Smooth muscle cell (in vitro differentiated cells): ENCODE measurements around the gene CIITA. TPM values are rescaled to one million over a fixed set of nuclear protein-coding genes. Genes with fewer than 3 reads are reported as not detected.

Source experiments
- DNase-seq: peaks from one replicate; lab custom pipeline; 2025; ENCODE audit not compliant: unreplicated experiment; lab: John Stamatoyannopoulos, UW
- H2AFZ ChIP-seq: fragments of 200-600 bp; sonication (generic); 2 replicates; pipeline ENCODE4 v1.6.0; 2016; ENCODE audit warnings: antibody characterized with exemption, low read depth, mild to moderate bottlenecking
- H3F3A ChIP-seq: fragments of 200-600 bp; sonication (generic); 2 replicates; pipeline ENCODE4 v1.6.0; 2017; ENCODE audit warnings: antibody characterized with exemption, low read depth
- H3K27ac ChIP-seq: fragments of 200-600 bp; sonication (generic); 2 replicates; pipeline ENCODE4 v1.5.1; 2016; ENCODE audit warnings: low read depth, mild to moderate bottlenecking
- H3K27me3 ChIP-seq: fragments of 200-600 bp; sonication (generic); 2 replicates; pipeline ENCODE4 v1.6.1; 2016; ENCODE audit warnings: low read depth, mild to moderate bottlenecking
- H3K36me3 ChIP-seq: fragments of 200-600 bp; sonication (generic); 2 replicates; pipeline ENCODE4 v1.5.1; 2016; ENCODE audit warnings: low read depth
- H3K4me1 ChIP-seq: fragments of 200-600 bp; sonication (generic); 2 replicates; pipeline ENCODE4 v1.5.1; 2016; ENCODE audit warnings: low read depth
- H3K4me2 ChIP-seq: fragments of 200-600 bp; sonication (generic); 2 replicates; pipeline ENCODE4 v1.6.0; 2016; ENCODE audit warnings: mild to moderate bottlenecking
- H3K4me3 ChIP-seq: fragments of 200-600 bp; sonication (generic); 2 replicates; pipeline ENCODE4 v1.5.1; 2016; ENCODE audit warnings: mild to moderate bottlenecking
- H3K79me2 ChIP-seq: fragments of 200-600 bp; sonication (generic); 2 replicates; pipeline ENCODE4 v1.6.0; 2016; ENCODE audit warnings: low read depth, mild to moderate bottlenecking
- H3K9ac ChIP-seq: fragments of 200-600 bp; sonication (generic); 2 replicates; pipeline ENCODE4 v1.6.0; 2016; ENCODE audit warnings: low read depth
- H3K9me3 ChIP-seq: fragments of 200-600 bp; sonication (generic); replicated peaks from 2 replicates; pipeline ENCODE4 v1.5.1; 2016; ENCODE audit warnings: low read depth
- H4K20me1 ChIP-seq: fragments of 200-600 bp; sonication (generic); 2 replicates; pipeline ENCODE4 v1.6.0; 2016; ENCODE audit warnings: low read depth
- WGBS: methylation state at CpG from one replicate; pipeline ENCODE4 v1.1.7; 2016; ENCODE audit warnings: low lambda C conversion rate; 5-methylcytosine and 5-hydroxymethylcytosine counted together
- polyA plus RNA-seq: library from polyadenylated mRNA; unstranded; fragments of >200 nt; fragmentation: Nextera tagmentation; extraction: Ambion mirVana; gene quantifications from 2 replicates; pipeline ENCODE4 v1.2.1, GENCODE V29; 2016
- total RNA-seq: library from RNA; depleted of rRNA; stranded (reverse); fragments of >200 nt; gene quantifications from 2 replicates; pipeline ENCODE4 v1.2.3, GENCODE V29; 2014
- TF ChIP-seq, protein P1 (sequence below): fragments of 200-600 bp; sonication (generic); IDR thresholded peaks from 2 replicates; pipeline ENCODE4 v1.5.1; 2017; ENCODE audit warnings: borderline replicate concordance, mild to moderate bottlenecking, antibody characterized with exemption; ENCODE audit not compliant: insufficient read depth, poor library complexity, severe bottlenecking

CIITA gene
- total and polyA plus RNA-seq, 2 experiments from 2014 or later: 0.31 TPM; not detected in 1

DNA sequence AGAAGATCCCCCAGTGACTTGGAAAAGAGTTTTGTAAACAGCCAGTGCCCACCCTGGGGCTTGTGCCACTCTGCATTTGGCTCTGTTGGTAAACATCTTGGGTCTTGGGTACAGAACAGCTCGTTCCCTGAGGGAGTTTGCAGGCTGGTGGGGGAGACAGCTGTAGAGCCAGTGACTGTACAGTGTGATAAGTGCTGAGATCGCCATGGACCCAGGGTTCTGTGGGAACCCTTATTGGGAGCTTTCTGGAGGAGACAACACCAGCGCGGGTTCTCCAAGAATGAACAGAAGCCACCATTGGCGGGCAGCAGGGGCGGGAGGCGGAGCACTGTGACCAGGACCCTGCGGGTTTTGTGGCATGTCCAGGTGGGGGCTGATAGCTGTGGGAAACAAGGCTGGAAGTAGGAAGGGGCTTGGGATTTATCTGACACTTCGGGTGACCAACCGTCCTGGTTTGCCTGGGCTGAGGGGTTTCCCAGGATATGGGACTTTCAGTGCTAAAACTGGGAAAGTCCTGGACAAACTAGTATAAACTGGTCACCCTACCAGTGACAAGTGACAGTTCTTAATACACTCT is 70.3 kb downstream of the CIITA start:
- Histone ChIP-seq H3K9me3 (no peaks in the 10 kb centered on the region), H3K79me2 (peaks cover 37% of the 10 kb centered on the region), H3K27me3 (no peaks in the 10 kb centered on the region), H3F3A (peaks cover 8% of the 10 kb centered on the region), H3K4me2 (no peak overlapping the region), H3K4me3 (no peak overlapping the region), H2AFZ (no peak overlapping the region), H3K36me3 (no peaks in the 10 kb centered on the region), H3K27ac (no peak overlapping the region), H4K20me1 (peaks cover 60% of the 10 kb centered on the region), H3K4me1 (peaks cover 27% of the 10 kb centered on the region), H3K9ac (no peak overlapping the region)
- TF ChIP-seq, protein P1, sequence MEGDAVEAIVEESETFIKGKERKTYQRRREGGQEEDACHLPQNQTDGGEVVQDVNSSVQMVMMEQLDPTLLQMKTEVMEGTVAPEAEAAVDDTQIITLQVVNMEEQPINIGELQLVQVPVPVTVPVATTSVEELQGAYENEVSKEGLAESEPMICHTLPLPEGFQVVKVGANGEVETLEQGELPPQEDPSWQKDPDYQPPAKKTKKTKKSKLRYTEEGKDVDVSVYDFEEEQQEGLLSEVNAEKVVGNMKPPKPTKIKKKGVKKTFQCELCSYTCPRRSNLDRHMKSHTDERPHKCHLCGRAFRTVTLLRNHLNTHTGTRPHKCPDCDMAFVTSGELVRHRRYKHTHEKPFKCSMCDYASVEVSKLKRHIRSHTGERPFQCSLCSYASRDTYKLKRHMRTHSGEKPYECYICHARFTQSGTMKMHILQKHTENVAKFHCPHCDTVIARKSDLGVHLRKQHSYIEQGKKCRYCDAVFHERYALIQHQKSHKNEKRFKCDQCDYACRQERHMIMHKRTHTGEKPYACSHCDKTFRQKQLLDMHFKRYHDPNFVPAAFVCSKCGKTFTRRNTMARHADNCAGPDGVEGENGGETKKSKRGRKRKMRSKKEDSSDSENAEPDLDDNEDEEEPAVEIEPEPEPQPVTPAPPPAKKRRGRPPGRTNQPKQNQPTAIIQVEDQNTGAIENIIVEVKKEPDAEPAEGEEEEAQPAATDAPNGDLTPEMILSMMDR: no peak
- no peak for DNase-seq
- 79% methylated on average over 10 of the region's 10 CpGs for WGBS

DNA sequence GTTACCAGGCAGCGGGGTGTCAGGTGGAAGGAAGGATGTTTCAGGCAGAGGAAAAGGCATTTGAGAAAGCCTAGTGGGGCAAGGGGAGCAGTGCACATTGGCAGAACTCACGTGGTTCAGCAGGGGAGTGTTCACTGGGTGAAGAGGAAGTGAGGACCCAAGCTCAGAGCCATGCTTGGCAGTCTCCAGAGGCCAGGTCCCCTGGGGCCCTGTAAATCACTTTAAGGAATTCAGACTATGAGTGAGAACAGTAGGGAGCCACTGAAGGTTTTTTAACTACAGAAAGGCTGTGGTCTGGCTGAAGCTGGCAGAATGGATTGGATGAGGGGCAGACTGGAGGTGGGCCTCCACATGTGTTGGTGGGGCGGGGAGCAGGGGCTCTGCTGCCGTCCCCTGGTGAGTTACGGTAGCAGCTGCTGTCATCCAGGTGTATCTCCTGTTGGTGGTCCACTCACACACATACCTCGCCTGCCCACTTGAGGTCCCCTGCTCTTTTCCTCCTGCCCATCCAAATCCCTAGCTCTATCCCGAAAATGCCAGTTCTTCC is 72.5 kb downstream of the CIITA start:
- 77% methylated on average over 7 of the region's 7 CpGs for WGBS
- Histone ChIP-seq H3K9me3 (no peaks in the 10 kb centered on the region), H3K4me1 (peaks cover 27% of the 10 kb centered on the region), H3K4me2 (no peak overlapping the region), H3K27ac (no peak overlapping the region), H3K4me3 (no peak overlapping the region), H3K27me3 (no peaks in the 10 kb centered on the region), H3K79me2 (peaks cover 53% of the 10 kb centered on the region), H3K36me3 (no peaks in the 10 kb centered on the region), H2AFZ (no peak overlapping the region), H3K9ac (no peak overlapping the region), H3F3A (no peaks in the 10 kb centered on the region), H4K20me1 (peaks cover 72% of the 10 kb centered on the region)
- no peak for DNase-seq
- TF ChIP-seq, protein P1: no peak

DNA sequence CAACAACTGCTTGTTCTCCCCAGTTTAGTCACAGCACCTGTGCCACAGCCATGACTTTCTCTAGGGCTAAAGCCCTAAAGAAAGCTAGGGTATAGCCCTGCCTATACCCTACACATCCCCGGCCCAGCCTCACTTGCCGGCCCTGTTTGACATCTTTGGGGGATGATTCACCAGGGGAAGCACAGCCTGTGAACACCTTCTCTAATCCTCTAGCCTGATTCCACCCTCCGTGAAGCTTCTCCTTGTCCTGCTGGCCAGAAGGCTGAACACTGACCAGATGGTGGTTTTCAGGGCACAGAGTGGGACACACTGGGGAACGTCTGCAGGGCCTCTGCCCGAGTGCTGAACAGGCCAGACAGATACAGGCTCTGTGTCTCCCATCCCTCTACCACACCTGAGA is 73.4 kb downstream of the CIITA start:
- Histone ChIP-seq H4K20me1 (peaks cover 75% of the 10 kb centered on the region), H3F3A (no peaks in the 10 kb centered on the region), H3K4me2 (peak overlapping the region; percentile 6), H3K4me3 (no peak overlapping the region), H3K36me3 (no peaks in the 10 kb centered on the region), H3K9me3 (no peaks in the 10 kb centered on the region), H3K27me3 (no peaks in the 10 kb centered on the region), H3K9ac (no peak overlapping the region), H3K79me2 (peaks cover 51% of the 10 kb centered on the region), H3K4me1 (peaks cover 21% of the 10 kb centered on the region), H2AFZ (no peak overlapping the region), H3K27ac (peak overlapping the region; percentile 1)
- DNase-seq: no peak
- TF ChIP-seq, protein P1: no peak
- 31% methylated on average over 5 of the region's 5 CpGs for WGBS

DNA sequence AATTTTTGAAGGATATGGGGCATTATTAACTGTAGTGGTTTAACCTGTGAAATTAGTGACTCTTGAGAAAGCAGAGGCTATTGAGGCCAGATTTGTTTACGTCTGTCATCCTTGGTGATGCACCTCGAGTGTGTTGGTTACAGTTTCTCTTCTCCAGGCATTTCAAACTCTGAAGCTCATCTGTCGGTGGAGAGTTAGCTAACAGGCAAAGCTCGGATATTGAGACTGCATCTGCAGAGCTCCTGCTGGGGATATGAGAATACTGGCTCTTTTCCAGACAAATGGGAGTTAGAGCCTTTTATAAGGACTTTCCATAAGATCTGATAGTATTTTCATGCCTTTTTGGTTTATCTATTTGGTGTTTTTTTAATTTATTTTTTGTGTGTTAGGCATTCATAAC is 74.0 kb downstream of the CIITA start:
- Histone ChIP-seq H3K4me2 (no peak overlapping the region), H3K79me2 (peaks cover 45% of the 10 kb centered on the region), H3F3A (no peaks in the 10 kb centered on the region), H3K27ac (no peak overlapping the region), H2AFZ (no peak overlapping the region), H3K9me3 (no peaks in the 10 kb centered on the region), H3K4me3 (no peak overlapping the region), H4K20me1 (peaks cover 80% of the 10 kb centered on the region), H3K9ac (no peak overlapping the region), H3K27me3 (no peaks in the 10 kb centered on the region), H3K4me1 (peaks cover 16% of the 10 kb centered on the region), H3K36me3 (no peaks in the 10 kb centered on the region)
- 70% methylated on average over 4 of the region's 4 CpGs for WGBS
- no peak for DNase-seq
- TF ChIP-seq, protein P1: no peak
